ENCODE results near the gene ATL1. TPM values are rescaled to one million over a fixed set of nuclear protein-coding genes. Genes with fewer than 3 reads are reported as not detected.
"Not testable (repeated sequence)": the region's sequence is repeated elsewhere in the genome, so short reads cannot be mapped to it uniquely, and the experiment has no call there.

ATL1 gene
- total and polyA plus RNA-seq, 4 experiments from 2014 or later = 0.64 to 2.1 (median 1.6) TPM

- H3K4me1 ChIP-seq (ENCODE audit: insufficient read depth, low read length) = no peaks in the 10 kb centered on the region
- no peaks in the 10 kb centered on the region for H3K36me3 ChIP-seq (ENCODE audit: insufficient read depth, low read length)
- Mint-ChIP-seq H3K4me1 (no peaks in the 10 kb centered on the region), H3K4me3 (no peak overlapping the region), H3K36me3 (peaks cover 0 to 6% of the 10 kb centered on the region in 2 donors), H3K9me3 (peaks cover 0 to 2% (median 0%) of the 10 kb centered on the region in 8 donors), H3K27me3 (no peaks in the 10 kb centered on the region), H3K27ac (peak overlapping the region in 1 of 7 donors; percentile 44)
- ChIA-PET CTCF (ENCODE audit: partially characterized antibody) (interaction anchor here (0.8 to 2.6 kb wide), 10 partner anchors 9 to 242 kb away, joined by 3 to 19 read pairs (median 4); no protein-coding TSS in a partner anchor), POLR2A (ENCODE audit: partially characterized antibody) (no interaction called here)
- no peaks in the 10 kb centered on the region for H3K9me3 ChIP-seq (ENCODE audit: control insufficient read depth in 1 of 2, low read length in 2 of 2)
- H3K27me3 ChIP-seq (ENCODE audit: insufficient read depth, low read length) = no peaks in the 10 kb centered on the region
- intact Hi-C loops (cut with micrococcal nuclease) = loop anchor here (1.0 kb wide), 1 partner anchor 154 kb away; no protein-coding TSS in a partner anchor
- peak in 3 of 5 donors; percentile 9 to 16 (median 12) for DNase-seq
- H3K27ac ChIP-seq (ENCODE audit: low read depth, low read length) = no peak overlapping the region
- H3K4me3 ChIP-seq (ENCODE audit: low read length in 2 of 2) = no peak overlapping the region
Measured at GRCh38 chr14:50619569-50620141, 59.7 kb downstream of the ATL1 start.

GRCh38 chr14:50620341-50620740 lies 60.4 kb downstream of the ATL1 start:
- no peaks in the 10 kb centered on the region for H3K4me1 ChIP-seq (ENCODE audit: insufficient read depth, low read length)
- ChIA-PET POLR2A (ENCODE audit: partially characterized antibody) (no interaction called here), CTCF (ENCODE audit: partially characterized antibody) (interaction anchor here (0.8 to 2.6 kb wide), 7 partner anchors 9 to 242 kb away, joined by 3 to 19 read pairs (median 6); no protein-coding TSS in a partner anchor)

GRCh38 chr14:50622978-50623377 lies 63.0 kb downstream of the ATL1 start:
- CTCF ChIA-PET (ENCODE audit: partially characterized antibody) = no interaction called here
- Histone ChIP-seq H3K9me3 (ENCODE audit: control insufficient read depth in 1 of 2, low read length in 2 of 2) (no peaks in the 10 kb centered on the region), H3K4me3 (ENCODE audit: low read length in 2 of 2) (no peak overlapping the region), H3K27ac (ENCODE audit: low read depth, low read length) (no peak overlapping the region), H3K36me3 (ENCODE audit: insufficient read depth, low read length) (no peaks in the 10 kb centered on the region), H3K27me3 (ENCODE audit: insufficient read depth, low read length) (no peaks in the 10 kb centered on the region), H3K4me1 (ENCODE audit: insufficient read depth, low read length) (no peaks in the 10 kb centered on the region)
- intact Hi-C loops (cut with micrococcal nuclease) = no loop called here
- Mint-ChIP-seq H3K27me3 (no peaks in the 10 kb centered on the region), H3K4me3 (no peak overlapping the region), H3K36me3 (no peaks in the 10 kb centered on the region), H3K4me1 (no peaks in the 10 kb centered on the region), H3K27ac (no peak overlapping the region), H3K9me3 (no peaks in the 10 kb centered on the region)
- DNase-seq = no peak
- POLR2A ChIA-PET (ENCODE audit: partially characterized antibody) = no interaction called here

More at GRCh38 chr14:50620341-50620740, 60.4 kb downstream of the ATL1 start:
- Histone ChIP-seq H3K27me3 (ENCODE audit: insufficient read depth, low read length) (no peaks in the 10 kb centered on the region), H3K27ac (ENCODE audit: low read depth, low read length) (no peak overlapping the region), H3K9me3 (ENCODE audit: control insufficient read depth in 1 of 2, low read length in 2 of 2) (no peaks in the 10 kb centered on the region), H3K36me3 (ENCODE audit: insufficient read depth, low read length) (no peaks in the 10 kb centered on the region), H3K4me3 (ENCODE audit: low read length in 2 of 2) (no peak overlapping the region)
- Mint-ChIP-seq H3K9me3 (peaks cover 0 to 2% (median 0%) of the 10 kb centered on the region in 8 donors), H3K36me3 (peaks cover 0 to 6% of the 10 kb centered on the region in 2 donors), H3K27me3 (no peaks in the 10 kb centered on the region), H3K27ac (no peak overlapping the region), H3K4me1 (no peaks in the 10 kb centered on the region), H3K4me3 (no peak overlapping the region)
- intact Hi-C loops (cut with micrococcal nuclease) = no loop called here
- DNase-seq = no peak

- DNase-seq = no peak
- intact Hi-C loops (cut with micrococcal nuclease) = no loop called here
- H3K27ac Mint-ChIP-seq = no peak overlapping the region
- Histone ChIP-seq H3K4me1 (ENCODE audit: insufficient read depth, low read length) (no peaks in the 10 kb centered on the region), H3K27me3 (ENCODE audit: insufficient read depth, low read length) (no peaks in the 10 kb centered on the region), H3K4me3 (ENCODE audit: low read length in 2 of 2) (no peak overlapping the region), H3K9me3 (ENCODE audit: control insufficient read depth in 1 of 2, low read length in 2 of 2) (no peaks in the 10 kb centered on the region), H3K36me3 (ENCODE audit: insufficient read depth, low read length) (no peaks in the 10 kb centered on the region), H3K27ac (ENCODE audit: low read depth, low read length) (no peak overlapping the region)
- no peaks in the 10 kb centered on the region for H3K4me1 Mint-ChIP-seq
- H3K4me3 Mint-ChIP-seq = no peak overlapping the region
- POLR2A ChIA-PET (ENCODE audit: partially characterized antibody) = no interaction called here
- H3K27me3 Mint-ChIP-seq = no peaks in the 10 kb centered on the region
- H3K9me3 Mint-ChIP-seq = no peaks in the 10 kb centered on the region
- CTCF ChIA-PET (ENCODE audit: partially characterized antibody) = no interaction called here
- H3K36me3 Mint-ChIP-seq = no peaks in the 10 kb centered on the region
Measured at GRCh38 chr14:50624447-50624846, 64.5 kb downstream of the ATL1 start.

- H3K36me3 ChIP-seq (ENCODE audit: insufficient read depth, low read length); H3K4me1 Mint-ChIP-seq; CTCF ChIA-PET (ENCODE audit: partially characterized antibody); H3K4me1 ChIP-seq (ENCODE audit: insufficient read depth, low read length); POLR2A ChIA-PET (ENCODE audit: partially characterized antibody); H3K9me3 ChIP-seq (ENCODE audit: control insufficient read depth in 1 of 2, low read length in 2 of 2); H3K27ac Mint-ChIP-seq; intact Hi-C loops (cut with micrococcal nuclease); H3K9me3 Mint-ChIP-seq; H3K27me3 Mint-ChIP-seq; H3K27ac ChIP-seq (ENCODE audit: low read depth, low read length); H3K4me3 Mint-ChIP-seq; H3K27me3 ChIP-seq (ENCODE audit: insufficient read depth, low read length); H3K36me3 Mint-ChIP-seq; H3K4me3 ChIP-seq (ENCODE audit: low read length in 2 of 2); DNase-seq: not testable (repeated sequence)
Measured at GRCh38 chr14:50624947-50625346, 65.0 kb downstream of the ATL1 start.

GRCh38 chr14:50631408-50631821 lies 71.5 kb downstream of the ATL1 start:
- Histone ChIP-seq H3K27me3 (ENCODE audit: insufficient read depth, low read length) (no peaks in the 10 kb centered on the region), H3K27ac (ENCODE audit: low read depth, low read length) (no peak overlapping the region), H3K36me3 (ENCODE audit: insufficient read depth, low read length) (peaks cover 5% of the 10 kb centered on the region), H3K4me1 (ENCODE audit: insufficient read depth, low read length) (no peaks in the 10 kb centered on the region), H3K9me3 (ENCODE audit: control insufficient read depth in 1 of 2, low read length in 2 of 2) (no peaks in the 10 kb centered on the region), H3K4me3 (ENCODE audit: low read length in 2 of 2) (no peak overlapping the region)
- Mint-ChIP-seq H3K4me3 (no peak overlapping the region), H3K9me3 (no peaks in the 10 kb centered on the region), H3K27ac (no peak overlapping the region), H3K27me3 (no peaks in the 10 kb centered on the region), H3K36me3 (peaks cover 4 to 10% of the 10 kb centered on the region in 2 donors), H3K4me1 (no peaks in the 10 kb centered on the region)
- no peak for DNase-seq
- intact Hi-C loops (cut with micrococcal nuclease) = no loop called here
- CTCF ChIA-PET (ENCODE audit: partially characterized antibody) = interaction anchor here (1.3 kb wide), 1 partner anchor 229 kb away, joined by 5 read pairs; no protein-coding TSS in a partner anchor
- POLR2A ChIA-PET (ENCODE audit: partially characterized antibody) = no interaction called here

- no peaks in the 10 kb centered on the region for H3K27me3 Mint-ChIP-seq
- no peak for DNase-seq
- intact Hi-C loops (cut with micrococcal nuclease) = no loop called here
- Histone ChIP-seq H3K36me3 (ENCODE audit: insufficient read depth, low read length) (peaks cover 5% of the 10 kb centered on the region), H3K27me3 (ENCODE audit: insufficient read depth, low read length) (no peaks in the 10 kb centered on the region), H3K27ac (ENCODE audit: low read depth, low read length) (no peak overlapping the region), H3K4me3 (ENCODE audit: low read length in 2 of 2) (no peak overlapping the region), H3K4me1 (ENCODE audit: insufficient read depth, low read length) (no peaks in the 10 kb centered on the region), H3K9me3 (ENCODE audit: control insufficient read depth in 1 of 2, low read length in 2 of 2) (no peaks in the 10 kb centered on the region)
- no peak overlapping the region for H3K27ac Mint-ChIP-seq
- ChIA-PET POLR2A (ENCODE audit: partially characterized antibody) (no interaction called here), CTCF (ENCODE audit: partially characterized antibody) (no interaction called here)
- no peak overlapping the region for H3K4me3 Mint-ChIP-seq
- no peaks in the 10 kb centered on the region for H3K4me1 Mint-ChIP-seq
- no peaks in the 10 kb centered on the region for H3K9me3 Mint-ChIP-seq
- peaks cover 12% of the 10 kb centered on the region in 2 donors for H3K36me3 Mint-ChIP-seq
Measured at GRCh38 chr14:50633954-50634353, 74.0 kb downstream of the ATL1 start.
